GM21723 (cell line): ENCODE data around the gene BRI3.
A peak's percentile ranks its signal among the peaks of the same experiment; 100 is the strongest.

ENCODE experiments used
- ATAC-seq: cut with Tn5 transposase; IDR thresholded peaks from one replicate; pipeline ENCODE4 v1.9.1; 2021; ENCODE audit warnings: mild to moderate bottlenecking, moderate library complexity; ENCODE audit not compliant: unreplicated experiment

BRI3 gene

DNA sequence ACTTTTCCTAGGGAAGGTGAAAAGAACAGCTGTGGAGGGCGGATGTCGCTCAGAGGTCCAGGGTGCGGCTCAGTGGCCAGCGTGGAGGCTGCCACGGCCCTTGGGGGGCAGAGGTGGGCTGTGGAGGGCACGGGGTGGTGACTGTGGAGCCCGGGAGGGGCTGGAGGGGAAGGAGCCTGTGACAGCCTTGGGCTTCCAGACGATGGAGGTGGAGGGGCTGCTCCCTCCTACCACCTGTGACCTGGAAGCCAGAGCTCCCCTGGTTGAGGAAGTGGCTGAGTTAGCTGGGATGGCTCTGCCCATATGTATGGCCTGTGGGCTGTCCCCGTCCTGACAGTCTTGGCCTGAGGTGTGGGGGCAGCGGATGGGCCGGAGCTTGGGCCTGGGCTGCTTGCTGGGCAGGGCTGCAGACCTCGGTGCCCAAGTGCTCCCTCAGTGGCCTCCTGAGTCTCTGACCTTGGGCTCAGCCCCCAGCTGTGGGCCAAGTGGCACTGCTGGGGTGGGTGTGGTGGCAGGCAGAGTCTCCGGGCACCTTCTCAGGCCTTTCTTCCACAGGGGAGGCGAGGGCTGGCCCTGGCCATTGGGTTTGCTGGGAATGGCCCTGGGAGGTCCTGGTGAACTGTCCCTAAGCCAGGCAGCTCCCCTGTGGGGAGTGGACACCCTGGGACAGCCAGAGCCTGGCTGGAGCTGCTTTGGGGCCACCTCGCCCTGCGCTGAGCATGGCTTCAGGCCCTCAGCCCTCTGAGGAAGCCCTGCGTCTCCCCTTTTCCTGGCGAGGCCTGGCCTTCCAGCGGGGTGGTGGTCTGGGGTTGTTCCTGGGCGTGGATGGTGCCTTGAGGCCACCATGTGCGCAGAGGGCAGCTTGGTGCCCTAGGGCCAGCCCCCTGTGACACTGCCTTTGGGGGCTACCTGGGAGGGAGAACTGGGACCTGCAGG, 3.9 kb downstream of the BRI3 start:
- no peak for ATAC-seq

DNA sequence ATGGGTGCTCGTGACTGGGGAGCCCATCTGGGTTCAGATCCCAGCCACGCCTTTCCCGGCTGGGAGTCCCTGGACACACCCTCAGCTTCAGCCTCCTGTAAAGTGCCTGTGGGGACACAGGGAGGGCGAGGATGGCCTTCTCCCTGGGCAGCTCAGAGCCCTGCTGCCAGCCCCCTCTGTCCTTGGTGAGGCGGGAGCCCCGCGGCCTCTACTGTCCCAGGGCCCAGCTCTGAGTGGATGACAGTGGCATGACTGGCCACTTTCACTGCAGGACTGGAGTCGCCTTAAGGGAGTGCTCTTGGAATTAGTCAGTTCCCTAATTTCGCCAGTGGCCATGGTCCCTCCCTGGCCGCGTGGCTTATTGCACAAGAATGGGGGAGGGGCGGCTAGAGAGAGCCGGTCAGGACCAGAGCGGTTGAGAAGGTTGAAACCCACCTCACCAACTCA, 4.6 kb downstream of the BRI3 start:
- ATAC-seq, result no peak

DNA sequence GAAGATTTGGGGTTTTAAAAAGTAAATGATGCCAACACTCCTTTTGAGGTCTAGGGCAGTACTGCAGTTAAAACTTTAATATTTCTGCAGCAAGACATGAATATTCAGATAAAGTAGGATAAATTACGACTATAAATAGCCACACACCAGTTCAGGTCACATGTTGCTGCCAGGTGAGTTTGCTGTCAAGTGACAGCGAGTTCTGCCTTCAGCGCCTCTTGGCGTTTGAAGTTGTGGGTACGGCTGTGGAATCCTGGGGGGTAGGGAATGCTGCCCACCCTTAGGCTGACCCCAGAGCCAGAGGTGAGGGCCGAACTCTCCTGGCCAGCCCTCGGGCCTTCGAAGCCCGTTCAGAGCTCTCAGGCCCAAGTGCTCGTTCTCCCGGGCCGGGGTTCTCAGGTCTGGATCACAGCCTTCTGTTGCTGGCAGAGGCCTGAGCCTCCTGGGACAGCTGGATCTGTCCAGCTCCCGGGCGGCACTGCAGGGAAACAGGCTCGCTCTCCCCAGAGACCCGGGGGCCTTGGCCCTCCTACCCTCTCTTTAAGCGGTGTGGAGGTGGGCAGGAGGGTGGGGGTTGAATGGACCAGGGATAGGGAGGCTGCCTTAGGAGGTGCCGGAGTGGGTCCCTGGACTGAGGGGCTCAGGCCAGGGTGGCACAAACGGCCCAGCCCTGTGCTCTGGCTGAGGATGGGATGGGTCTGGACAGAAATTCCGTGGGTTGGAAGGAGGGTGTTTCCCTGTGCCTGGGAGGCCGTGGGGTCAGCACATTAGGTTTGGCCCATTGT, 5.4 kb downstream of the BRI3 start:
- no peak for ATAC-seq

DNA sequence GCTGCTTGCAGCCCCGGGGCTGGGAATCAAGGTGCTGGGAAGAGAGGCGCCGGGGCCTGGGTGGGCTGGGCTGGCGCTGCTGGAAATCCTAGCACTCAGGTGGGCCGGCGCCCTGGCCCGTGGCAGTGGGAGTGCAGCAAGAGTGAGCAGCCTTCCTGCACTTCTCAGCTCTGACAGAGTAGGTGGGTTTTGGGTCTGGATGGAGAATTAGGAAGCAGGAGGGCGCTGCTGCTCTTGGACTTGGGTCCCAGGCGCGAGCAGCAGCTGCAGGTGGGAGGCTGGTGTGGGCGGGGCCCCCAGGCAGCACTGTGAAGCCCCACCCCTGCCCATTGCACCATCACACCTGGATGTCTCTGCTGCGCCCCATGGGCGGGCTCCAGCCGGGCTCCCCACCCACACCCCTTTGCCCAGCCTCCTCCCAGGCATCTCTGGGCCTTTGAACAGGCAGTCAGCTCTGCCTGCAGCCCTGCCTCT, 6.0 kb downstream of the BRI3 start:
- ATAC-seq, result no peak

DNA sequence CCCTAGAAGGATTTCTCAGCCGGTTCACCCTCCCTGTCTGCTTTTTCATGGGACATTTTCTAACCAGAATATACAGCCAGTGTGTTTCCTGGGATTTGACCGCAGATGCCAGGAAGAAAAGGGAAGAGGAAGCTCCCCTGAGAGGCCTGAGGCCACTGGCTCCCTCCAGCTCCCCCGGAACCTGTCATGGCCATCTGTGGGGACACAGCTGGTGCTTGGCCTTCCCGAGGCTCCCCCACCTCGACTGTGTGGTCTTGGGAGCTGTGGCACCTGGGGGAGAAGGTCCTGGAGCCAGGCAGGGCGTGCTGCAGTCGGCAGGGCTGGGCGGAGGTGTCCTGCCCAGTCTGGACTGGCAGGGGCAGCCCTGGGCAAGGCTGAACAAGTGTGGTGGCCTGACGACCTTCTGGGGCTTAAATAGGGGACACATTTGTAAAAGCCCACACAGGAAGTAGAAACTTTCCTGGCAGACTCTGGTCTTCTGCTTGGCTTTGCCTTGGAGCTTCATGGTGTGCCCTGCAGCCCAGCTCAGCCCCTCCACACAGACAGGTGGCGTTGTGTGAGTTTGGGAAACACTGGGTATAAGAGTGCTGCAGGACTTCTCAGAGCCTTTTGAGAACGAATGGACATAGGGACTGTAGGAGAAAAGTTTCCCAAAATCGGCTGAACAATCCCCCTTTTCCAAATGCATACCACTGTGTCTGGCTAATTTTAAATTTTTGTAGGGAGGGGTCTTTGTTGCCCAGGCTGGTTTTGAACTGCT, 6.8 kb downstream of the BRI3 start:
- no peak for ATAC-seq

DNA sequence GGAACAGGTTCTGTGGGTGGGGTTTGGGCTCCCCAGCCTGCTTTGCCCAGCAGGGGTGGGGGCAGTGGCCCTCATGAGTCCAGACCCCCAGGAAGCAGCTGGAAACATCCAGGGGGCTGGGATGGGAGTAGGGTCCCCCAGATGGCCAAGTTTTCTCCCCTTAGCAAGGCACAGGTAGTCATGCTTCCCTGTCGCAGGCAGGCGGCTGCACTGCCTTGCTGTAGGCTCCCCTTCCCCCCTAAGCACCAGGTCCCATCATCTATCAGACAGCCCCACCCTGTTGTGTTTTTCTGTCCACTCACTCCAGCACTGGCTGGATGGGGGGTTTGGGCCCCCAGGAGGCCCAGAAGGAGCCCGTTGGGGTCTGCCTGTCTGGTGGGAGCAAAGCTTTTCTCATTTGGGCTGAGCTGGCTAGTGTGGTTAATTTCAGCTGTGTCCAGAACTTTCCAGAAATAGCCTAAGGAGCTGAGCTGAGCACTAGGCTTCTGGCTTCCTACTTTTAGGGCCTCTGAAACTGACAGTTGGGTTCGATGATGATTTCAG, 7.9 kb downstream of the BRI3 start:
- no peak for ATAC-seq

DNA sequence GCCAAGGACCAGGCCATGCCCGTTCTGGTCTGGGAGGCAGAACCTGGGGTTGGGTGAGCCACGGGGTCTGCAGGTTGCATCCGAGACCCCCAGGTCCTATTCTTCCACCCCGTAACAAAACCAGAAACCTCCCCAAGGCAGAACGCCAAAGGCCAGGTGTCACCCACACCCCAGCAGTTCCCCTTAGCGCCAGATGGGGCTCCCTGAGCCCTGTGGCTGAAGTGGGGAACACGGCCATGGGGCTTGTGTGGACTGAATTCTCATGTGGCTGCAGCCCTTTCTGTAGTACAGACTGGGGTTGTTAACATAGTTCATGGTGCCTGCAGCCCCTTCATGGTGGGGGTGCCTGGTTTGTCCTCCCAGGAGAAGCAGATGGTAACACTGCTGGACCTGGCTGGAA, 10.2 kb downstream of the BRI3 start:
- no peak for ATAC-seq

DNA sequence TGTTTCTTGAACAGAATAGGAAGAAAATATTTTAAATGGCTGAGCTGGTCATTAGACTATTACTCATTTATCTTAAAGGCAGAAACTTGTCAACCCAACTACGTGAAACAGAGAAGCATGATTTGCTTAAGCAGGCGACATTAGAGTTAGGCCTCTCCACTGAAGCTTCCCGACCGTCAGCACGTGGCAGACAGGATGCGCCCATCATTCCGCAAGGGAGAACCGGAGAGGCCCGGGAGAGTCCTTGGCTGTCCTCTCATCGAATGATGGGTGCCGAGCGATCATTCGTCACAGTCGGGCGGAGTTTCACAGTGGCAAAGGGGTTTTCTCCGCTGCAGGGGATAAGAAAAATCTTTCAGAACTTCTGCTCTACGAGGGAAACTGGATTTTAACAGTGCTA, 11.8 kb downstream of the BRI3 start:
- ATAC-seq, result no peak

DNA sequence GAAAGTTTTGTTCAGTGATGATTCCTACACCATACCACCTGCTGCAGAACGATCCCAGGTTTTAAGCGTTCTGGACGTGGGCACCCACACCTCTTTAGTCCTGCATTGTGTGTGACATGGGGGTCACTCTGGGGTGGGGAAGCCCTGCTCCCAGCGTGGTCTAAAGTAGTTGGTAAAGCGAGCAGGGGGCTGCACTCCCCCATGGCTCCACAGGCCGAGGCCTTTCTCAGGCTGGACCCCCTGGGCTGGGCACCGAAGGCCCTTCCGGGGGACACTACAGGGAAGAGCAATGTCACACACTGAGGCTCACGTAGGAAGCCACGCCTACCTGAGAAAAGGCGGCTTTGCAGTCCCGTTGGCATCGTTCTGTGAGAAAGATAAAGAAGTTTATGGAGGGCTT, 12.3 kb downstream of the BRI3 start:
- ATAC-seq, result no peak

DNA sequence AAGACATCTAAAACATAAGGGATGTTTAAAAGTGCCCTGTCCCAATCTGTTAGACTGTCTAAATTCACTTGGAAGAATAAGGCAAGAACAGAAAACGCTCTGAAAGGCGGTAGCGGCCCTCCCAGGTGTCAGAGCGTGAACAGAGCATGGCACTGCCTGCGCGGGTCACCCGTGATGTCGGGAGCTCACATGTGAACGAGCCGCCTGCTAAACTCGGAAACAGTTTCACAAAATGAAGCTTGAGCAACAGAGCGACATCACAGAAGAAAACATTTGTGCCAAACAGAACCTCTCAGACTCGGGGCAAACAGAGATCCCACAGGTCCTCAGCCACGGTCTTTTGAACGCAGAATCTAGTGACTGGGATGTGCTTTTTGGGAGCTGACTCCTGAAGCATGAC, 12.8 kb downstream of the BRI3 start:
- no peak for ATAC-seq

DNA sequence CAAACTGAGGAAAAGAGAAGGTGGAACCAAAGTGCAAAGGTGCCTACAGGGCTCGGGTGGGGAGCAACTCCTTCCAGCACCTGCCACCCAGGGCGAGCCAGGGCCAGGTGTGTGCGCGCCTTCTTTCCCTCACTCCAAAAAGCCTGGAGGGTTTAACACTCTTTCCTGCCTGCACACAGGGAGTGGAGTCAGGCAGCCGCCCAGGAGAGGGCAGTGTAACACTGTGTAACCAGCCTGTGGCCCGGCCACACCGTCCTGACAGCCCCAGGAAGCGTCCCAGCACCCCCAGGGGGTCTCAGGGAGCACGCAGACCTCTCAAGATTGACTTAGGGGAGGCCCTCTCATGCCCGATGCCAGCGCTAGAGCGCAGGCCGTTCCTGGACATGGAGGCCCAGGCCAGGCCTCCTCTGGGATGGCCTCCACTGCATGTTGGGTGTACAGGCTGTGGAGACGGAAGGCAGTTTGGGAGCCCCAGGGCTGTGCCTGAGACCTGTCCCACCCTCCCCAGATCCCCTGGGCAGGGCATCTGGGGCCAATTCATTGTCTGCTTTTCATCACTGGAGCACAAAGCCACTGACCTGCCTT, 13.4 kb downstream of the BRI3 start:
- peak; percentile 75 for ATAC-seq

DNA sequence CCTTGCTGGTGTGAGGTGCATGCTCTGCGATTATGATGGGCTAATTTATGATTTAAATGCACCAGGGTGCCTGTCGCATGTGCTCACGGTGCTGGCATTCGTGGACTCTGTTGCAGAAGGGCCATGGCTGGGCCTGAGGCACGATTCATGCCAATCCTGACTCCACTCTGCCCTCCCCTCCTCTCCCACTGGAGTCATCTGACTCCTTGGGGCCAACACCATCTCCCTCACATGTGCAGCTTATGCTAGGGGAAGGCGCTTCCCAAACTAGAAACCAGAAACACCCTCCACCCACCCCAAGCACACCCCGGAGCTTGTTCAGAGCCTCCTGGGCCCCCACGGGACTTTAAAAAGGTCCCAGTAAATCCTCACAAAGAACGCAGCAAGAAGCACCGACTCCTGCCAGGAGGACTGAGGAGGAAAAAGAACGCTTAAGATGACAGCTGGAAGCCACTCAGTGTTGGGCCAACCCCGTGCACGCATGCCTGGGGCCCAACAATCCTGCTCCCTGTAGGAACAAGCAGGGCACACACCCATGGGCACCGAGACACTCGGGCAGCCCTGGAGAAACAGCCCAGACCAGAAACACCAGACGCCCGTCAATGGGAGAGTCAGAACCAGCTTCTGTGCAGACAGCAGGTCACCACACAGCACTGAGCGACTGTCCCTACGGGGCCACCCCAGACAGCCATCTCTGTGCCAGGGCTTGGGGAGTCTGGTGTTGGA, 14.1 kb downstream of the BRI3 start:
- ATAC-seq, result no peak

DNA sequence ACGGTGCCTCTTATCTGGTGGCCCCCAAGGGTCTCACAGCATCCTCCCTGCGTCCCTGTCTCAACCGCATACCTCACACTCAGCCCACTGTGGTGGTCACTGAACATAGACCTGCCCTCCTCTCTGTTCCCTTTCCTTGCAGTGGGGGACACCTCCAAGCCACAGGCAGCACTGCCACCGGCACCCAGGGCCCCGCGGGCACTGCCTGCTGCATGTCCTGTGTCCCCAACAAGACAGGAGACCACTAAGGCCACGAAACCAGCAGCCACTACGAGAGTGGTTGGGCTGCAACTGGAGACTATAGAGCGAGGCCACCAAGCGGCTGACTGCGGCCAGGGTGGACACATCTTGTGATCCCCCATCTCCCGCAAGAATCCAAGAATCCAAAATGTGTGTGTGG, 15.3 kb downstream of the BRI3 start:
- no peak for ATAC-seq

DNA sequence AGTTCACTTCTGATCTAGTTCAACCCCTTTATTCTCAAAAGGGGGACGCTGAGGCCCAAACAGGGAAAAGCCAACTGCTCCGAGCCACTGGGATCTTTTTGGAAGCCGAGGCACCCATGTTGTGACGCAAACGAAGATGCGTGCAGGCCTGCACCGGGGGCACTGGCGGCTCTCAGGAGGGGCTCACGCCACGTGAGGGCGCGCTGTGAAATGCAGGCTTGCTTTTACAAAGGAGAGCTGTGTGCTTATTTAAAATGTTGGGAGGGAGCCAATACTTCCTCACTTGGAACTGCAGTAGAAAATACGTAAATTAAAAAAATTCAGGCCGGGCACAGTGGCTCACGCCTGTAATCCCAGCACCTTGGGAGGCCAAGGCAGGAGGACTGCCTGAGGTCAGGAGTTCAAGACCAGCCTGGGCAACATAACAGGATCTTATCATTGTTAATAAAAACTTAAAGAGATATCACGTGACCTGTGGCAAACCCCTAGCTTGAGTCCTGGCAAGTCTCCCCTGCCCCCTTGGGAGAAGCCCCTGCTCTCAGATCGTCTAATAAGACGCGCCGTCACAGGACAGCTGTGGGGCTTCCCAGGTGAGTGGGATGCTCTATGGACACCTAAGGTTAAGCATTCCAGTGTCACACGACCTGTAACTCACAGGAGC, 16.3 kb downstream of the BRI3 start:
- no peak for ATAC-seq

DNA sequence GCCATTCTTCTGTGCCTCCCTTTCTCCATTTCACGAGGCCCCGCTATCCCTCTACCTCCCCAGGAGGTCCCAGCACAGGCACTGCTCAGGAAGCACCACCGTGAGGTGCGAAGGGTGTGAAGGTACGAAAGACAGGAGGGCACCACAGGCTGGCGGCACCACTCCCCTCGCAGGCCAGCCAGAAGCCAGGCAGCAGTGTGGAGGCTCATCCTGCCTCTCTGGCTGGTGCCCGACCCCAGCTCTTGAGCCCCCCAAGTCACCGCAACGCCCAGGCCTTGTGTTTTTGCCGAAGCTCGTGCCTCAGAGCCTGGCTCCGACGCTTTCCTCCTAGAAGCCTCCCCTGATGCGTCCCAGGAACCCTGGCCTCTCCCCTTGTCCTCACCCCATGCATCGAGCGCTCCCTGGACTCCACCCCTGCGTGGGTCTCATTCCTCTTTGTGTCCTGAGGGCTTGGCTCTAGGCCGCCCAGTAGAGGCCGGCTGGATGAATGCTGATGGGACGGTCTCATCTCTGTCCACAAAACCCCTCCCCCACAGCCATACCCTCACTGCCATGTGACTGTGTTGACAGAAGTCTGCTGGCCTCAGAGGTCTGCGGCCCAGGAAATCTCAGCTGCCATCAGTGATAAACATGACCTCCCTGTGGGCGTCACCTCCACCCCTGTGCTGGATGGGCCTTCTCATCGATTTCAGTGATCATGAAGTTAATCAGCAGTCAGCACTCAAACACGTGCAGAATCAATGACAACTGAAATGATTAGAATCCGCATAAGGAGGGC, 19.3 kb downstream of the BRI3 start:
- no peak for ATAC-seq

DNA sequence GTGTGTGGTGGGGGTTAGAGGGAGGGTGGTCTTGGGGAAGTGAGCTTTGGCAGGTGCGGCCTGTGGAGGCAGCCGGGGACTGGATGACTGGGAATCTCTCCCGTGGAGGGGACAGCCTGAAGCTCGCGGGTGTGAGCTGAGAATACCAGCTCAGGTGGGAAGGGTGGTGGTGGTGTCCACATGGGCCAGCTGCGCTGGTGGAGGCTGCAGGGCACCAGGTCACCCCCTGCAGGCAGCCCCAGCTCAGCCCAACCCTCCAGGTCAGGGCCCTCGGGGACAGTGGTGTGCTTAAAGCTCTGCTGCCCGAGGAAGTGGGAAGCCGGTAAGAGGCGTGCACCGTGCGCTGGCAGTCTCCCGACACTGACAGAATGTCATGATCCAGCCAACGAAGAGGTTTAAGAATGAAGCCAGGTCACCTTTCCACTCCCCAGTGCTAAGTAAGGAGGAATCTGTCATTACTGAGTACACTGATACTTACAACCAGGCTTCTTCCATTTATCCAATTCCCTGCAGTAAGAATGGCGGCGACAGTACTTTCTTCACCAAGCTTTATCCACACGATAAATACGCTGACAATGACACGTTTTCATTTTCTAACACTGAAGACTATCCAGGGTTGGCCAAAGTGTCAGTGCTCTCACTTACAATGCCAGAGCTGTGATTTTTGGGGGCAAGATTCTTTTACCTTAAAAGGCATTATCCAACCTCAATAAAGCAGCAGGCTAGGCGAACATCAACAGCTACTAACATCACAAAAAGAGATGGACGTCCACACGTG, 20.4 kb downstream of the BRI3 start:
- no peak for ATAC-seq

DNA sequence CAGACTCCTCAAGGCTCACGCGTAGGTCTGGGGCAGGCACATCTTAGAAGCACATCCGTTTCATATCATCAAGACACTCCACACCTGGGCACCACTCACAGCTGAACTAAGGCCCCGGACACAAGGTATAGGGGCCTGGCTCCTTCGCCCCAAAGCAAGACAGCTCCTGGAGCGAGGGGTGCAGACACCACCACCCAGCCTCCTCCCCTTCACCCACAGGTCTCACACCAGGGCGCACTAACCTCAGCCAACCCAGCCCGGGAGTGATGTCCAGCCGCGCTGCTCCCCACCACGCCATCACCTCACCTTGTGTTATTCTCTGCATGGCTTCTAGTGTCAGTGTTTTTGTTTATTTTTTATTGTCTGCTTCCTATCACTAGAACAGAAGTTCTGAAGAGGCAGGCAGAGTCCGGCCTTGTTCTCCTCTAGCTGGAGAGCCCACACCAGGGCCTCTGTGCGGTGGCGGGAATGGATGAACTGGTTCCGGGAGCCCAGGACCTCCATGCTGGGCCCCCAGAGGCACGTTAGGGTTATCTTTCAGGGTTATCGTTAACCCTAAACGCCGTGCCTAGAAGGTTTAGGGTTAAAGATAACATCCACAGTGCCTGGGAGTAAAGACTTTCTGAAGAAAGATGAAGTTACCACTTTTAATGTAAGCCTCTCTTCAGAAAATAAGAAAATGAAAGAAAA, 21.8 kb downstream of the BRI3 start:
- ATAC-seq, result no peak
